Cardiac muscle cell (in vitro differentiated cells and primary cell): Measurements from ENCODE around the gene HOXB1. TPM values are rescaled to one million over a fixed set of nuclear protein-coding genes. Genes with fewer than 3 reads are reported as not detected.
"Not testable (repeated sequence)": the region's sequence is repeated elsewhere in the genome, so short reads cannot be mapped to it uniquely, and the experiment has no call there.

Experiments used
- DNase-seq, 2 donors: peaks; one replicate each; pipeline versions ENCODE4 v3.0.0 to v3.0.0-alpha.2; 2010 to 2017; ENCODE audit warnings: low read depth in 1 of 2, low spot score in 1 of 2
- H3K27ac ChIP-seq: fragments of 200-600 bp; sonication (generic); 2 replicates; pipeline ENCODE4 v1.5.1; 2016
- H3K27me3 ChIP-seq: fragments of 200-600 bp; sonication (generic); 2 replicates; pipeline ENCODE4 v1.6.0; 2016; ENCODE audit warnings: control low read depth
- H3K36me3 ChIP-seq: fragments of 200-600 bp; sonication (generic); 2 replicates; pipeline ENCODE4 v1.5.1; 2016; ENCODE audit warnings: control low read depth
- H3K4me1 ChIP-seq: fragments of 200-600 bp; sonication (generic); 2 replicates; pipeline ENCODE4 v1.8.1; 2017; ENCODE audit warnings: low read depth, mild to moderate bottlenecking, mixed run types
- H3K4me3 ChIP-seq: fragments of 200-600 bp; sonication (generic); 2 replicates; pipeline ENCODE4 v1.5.1; 2016; ENCODE audit warnings: mild to moderate bottlenecking
- H3K9me3 ChIP-seq: fragments of 200-600 bp; sonication (generic); 2 replicates; pipeline ENCODE4 v1.5.1; 2017; ENCODE audit warnings: low read depth, mild to moderate bottlenecking, control low read depth
- CTCF ChIP-seq: IDR thresholded peaks from 2 replicates; pipeline ENCODE4 v1.5.1; 2012; ENCODE audit warnings: low read depth, mild to moderate bottlenecking, low read length
- polyA plus RNA-seq: library from polyadenylated mRNA; unstranded; fragments of >200 nt; fragmentation: Nextera tagmentation; extraction: Ambion mirVana; gene quantifications from 2 replicates; pipeline ENCODE4 v1.2.1, GENCODE V29; 2016
- total RNA-seq: library from RNA; depleted of rRNA; stranded (reverse); fragments of >200 nt; gene quantifications from 2 replicates; pipeline ENCODE4 v1.2.3, GENCODE V29; 2016

HOXB1 gene
- total and polyA plus RNA-seq, 2 experiments from 2014 or later: 6.6 to 9.1 TPM

GRCh38 chr17:48541577-48542113, 10.8 kb upstream of the HOXB1 start:
- Histone ChIP-seq H3K27me3 (no peaks in the 10 kb centered on the region), H3K27ac (peak overlapping the region; percentile 98), H3K36me3 (peaks cover 7% of the 10 kb centered on the region), H3K4me3 (peak overlapping the region; percentile 90), H3K4me1 (peaks cover 33% of the 10 kb centered on the region), H3K9me3 (no peaks in the 10 kb centered on the region)
- TF ChIP-seq CTCF: no peak
- DNase-seq: peak; percentile 65 to 85

- Histone ChIP-seq H3K27ac (peak overlapping the region; percentile 98), H3K27me3 (no peaks in the 10 kb centered on the region), H3K4me3 (peak overlapping the region; percentile 90), H3K9me3 (no peaks in the 10 kb centered on the region), H3K4me1 (peaks cover 31% of the 10 kb centered on the region), H3K36me3 (peaks cover 7% of the 10 kb centered on the region)
- DNase-seq: peak in 1 of 2 donors; percentile 38
- no peak for TF ChIP-seq CTCF
These were observed 10.3 kb upstream of the HOXB1 start for GRCh38 chr17:48541036-48541576.

GRCh38 chr17:48540213-48540612, 9.4 kb upstream of the HOXB1 start:
- H3K4me1 ChIP-seq: peaks cover 22% of the 10 kb centered on the region
- peak overlapping the region; percentile 98 for H3K27ac ChIP-seq
- peak overlapping the region; percentile 90 for H3K4me3 ChIP-seq
- TF ChIP-seq CTCF: no peak
- no peak for DNase-seq
- H3K27me3 ChIP-seq: no peaks in the 10 kb centered on the region
- peaks cover 7% of the 10 kb centered on the region for H3K36me3 ChIP-seq
- no peaks in the 10 kb centered on the region for H3K9me3 ChIP-seq

- no peak overlapping the region for H3K4me3 ChIP-seq
- H3K27ac ChIP-seq: no peak overlapping the region
- peaks cover 23% of the 10 kb centered on the region for H3K4me1 ChIP-seq
- H3K27me3 ChIP-seq: no peaks in the 10 kb centered on the region
- peaks cover 7% of the 10 kb centered on the region for H3K36me3 ChIP-seq
- H3K9me3 ChIP-seq: no peaks in the 10 kb centered on the region
- peak in 1 of 2 donors; percentile 63 for DNase-seq
- no peak for TF ChIP-seq CTCF
These were observed 8.4 kb upstream of the HOXB1 start for GRCh38 chr17:48539177-48539576.

- no peaks in the 10 kb centered on the region for H3K36me3 ChIP-seq
- H3K9me3 ChIP-seq: no peaks in the 10 kb centered on the region
- no peak for TF ChIP-seq CTCF
- H3K27ac ChIP-seq: no peak overlapping the region
- H3K4me3 ChIP-seq: no peak overlapping the region
- peaks cover 36% of the 10 kb centered on the region for H3K4me1 ChIP-seq
- no peaks in the 10 kb centered on the region for H3K27me3 ChIP-seq
- DNase-seq: no peak
These were observed 6.5 kb upstream of the HOXB1 start for GRCh38 chr17:48537316-48537715.

GRCh38 chr17:48535793-48536559, 5.2 kb upstream of the HOXB1 start:
- H3K9me3 ChIP-seq, DNase-seq, H3K27ac ChIP-seq, H3K27me3 ChIP-seq, H3K36me3 ChIP-seq, H3K4me3 ChIP-seq: not testable (repeated sequence)
- peaks cover 45% of the 10 kb centered on the region for H3K4me1 ChIP-seq
